ENCODE data around the gene PDE3A. TPM values are rescaled to one million over a fixed set of nuclear protein-coding genes. Genes with fewer than 3 reads are reported as not detected.

PDE3A gene
- total and polyA plus RNA-seq, 2 of the 4 experiments (the other 2 are of a cell fraction), result 0.09 to 0.18 TPM

DNA sequence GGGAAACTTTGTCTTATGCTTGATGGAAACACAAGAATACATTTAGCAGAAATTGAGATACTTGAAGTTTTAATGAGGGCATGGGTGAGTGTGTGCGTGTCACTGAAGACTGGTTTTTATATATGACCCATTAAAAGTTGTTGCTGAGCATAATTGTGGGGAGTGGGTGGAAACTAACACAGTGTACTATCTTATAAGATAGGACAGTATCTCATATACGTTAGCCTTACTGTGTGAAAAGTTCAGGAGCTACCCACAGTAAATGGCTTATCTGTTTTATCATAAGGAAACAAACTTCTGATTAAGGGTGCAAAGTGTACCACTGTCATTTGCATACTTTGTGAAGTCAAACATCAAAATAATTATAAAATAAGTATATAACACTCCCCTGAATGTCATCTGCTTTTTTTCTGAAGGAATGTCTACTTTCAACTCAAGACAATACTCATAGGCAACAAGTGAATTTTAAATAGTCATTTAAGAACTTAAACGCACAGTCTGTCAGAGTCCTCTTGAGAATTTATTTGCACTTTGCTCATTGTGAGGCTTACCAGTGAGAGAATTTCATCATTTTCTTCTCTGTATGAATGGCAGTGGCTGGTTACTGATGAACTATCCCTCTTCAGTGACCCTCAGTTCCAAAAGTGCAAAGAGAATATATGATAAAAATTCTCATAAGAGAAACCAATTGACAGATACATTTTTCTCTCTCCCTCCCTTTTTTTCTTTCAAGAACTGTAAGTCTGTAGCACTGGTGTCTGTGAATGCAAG, 4.2 kb downstream of the PDE3A start:
- H3K36me3 ChIP-seq (ENCODE audit: control insufficient read depth, insufficient read depth, low read length), result no peaks in the 10 kb centered on the region
- H4K5ac ChIP-seq (ENCODE audit: low read depth, low read length), result no peak overlapping the region
- DNase-seq (no peak), ATAC-seq (ENCODE audit: low read depth) (no peak)
- H2BK120ac ChIP-seq (ENCODE audit: low read depth, low read length), result no peak overlapping the region
- no peak overlapping the region for H4K91ac ChIP-seq (ENCODE audit: insufficient read depth, low read depth, low read length)
- H3K79me1 ChIP-seq (ENCODE audit: low read depth in 1 of 2, low read length in 2 of 2), result no peaks in the 10 kb centered on the region
- H2AK5ac ChIP-seq (ENCODE audit: low read depth, low read length), result no peak overlapping the region
- in situ Hi-C loops (cut with MboI; ENCODE audit: low sequenced_read_pairs) (loop anchor here (10.0 kb wide), 1 partner anchor 458 kb away; no protein-coding TSS in a partner anchor), dilution Hi-C loops (cut with HindIII; ENCODE audit: low sequenced_read_pairs, unreplicated experiment) (no loop called here), intact Hi-C loops (cut with micrococcal nuclease) (no loop called here)
- no peaks in the 10 kb centered on the region for H3K9me1 ChIP-seq (ENCODE audit: insufficient read depth, low read length)
- H3K4me3 ChIP-seq (ENCODE audit: insufficient read depth, low read depth, low read length), result no peak overlapping the region
- H3K23ac ChIP-seq (ENCODE audit: low read depth, low read length), result no peak overlapping the region
- CTCF ChIA-PET, result no interaction called here
- no peak overlapping the region for H3K18ac ChIP-seq (ENCODE audit: low read depth, low read length)
- TF ChIP-seq BHLHE40 (IDR thresholded peaks at IDR 0.05; ENCODE audit: low read depth, low read length) (no peak), NFE2L2 (IDR thresholded peaks at IDR 0.05; ENCODE audit: low read depth, low read length) (no peak), CHD1 (IDR thresholded peaks at IDR 0.05; ENCODE audit: low read depth, low read length) (no peak), FOS (IDR thresholded peaks at IDR 0.05; ENCODE audit: low read depth, low read length) (no peak), RAD21 (IDR thresholded peaks at IDR 0.05; ENCODE audit: low read length) (no peak), RFX5 (IDR thresholded peaks at IDR 0.05; ENCODE audit: low read depth, low read length) (no peak), MXI1 (IDR thresholded peaks at IDR 0.05; ENCODE audit: borderline replicate concordance, low read depth, low read length) (no peak), SMC3 (IDR thresholded peaks at IDR 0.05; ENCODE audit: low read depth, low read length) (no peak), CEBPB (IDR thresholded peaks at IDR 0.05; ENCODE audit: low read depth, low read length) (no peak), MAZ (IDR thresholded peaks at IDR 0.05; ENCODE audit: borderline replicate concordance, low read depth, low read length) (no peak), RCOR1 (IDR thresholded peaks at IDR 0.05; ENCODE audit: insufficient replicate concordance, low read length) (no peak), POLR2A (IDR thresholded peaks at IDR 0.05; ENCODE audit: low read depth, low read length) (no peak), MAFK (IDR thresholded peaks at IDR 0.05; ENCODE audit: low read depth, low read length) (no peak)
- TF ChIP-seq, protein P1, sequence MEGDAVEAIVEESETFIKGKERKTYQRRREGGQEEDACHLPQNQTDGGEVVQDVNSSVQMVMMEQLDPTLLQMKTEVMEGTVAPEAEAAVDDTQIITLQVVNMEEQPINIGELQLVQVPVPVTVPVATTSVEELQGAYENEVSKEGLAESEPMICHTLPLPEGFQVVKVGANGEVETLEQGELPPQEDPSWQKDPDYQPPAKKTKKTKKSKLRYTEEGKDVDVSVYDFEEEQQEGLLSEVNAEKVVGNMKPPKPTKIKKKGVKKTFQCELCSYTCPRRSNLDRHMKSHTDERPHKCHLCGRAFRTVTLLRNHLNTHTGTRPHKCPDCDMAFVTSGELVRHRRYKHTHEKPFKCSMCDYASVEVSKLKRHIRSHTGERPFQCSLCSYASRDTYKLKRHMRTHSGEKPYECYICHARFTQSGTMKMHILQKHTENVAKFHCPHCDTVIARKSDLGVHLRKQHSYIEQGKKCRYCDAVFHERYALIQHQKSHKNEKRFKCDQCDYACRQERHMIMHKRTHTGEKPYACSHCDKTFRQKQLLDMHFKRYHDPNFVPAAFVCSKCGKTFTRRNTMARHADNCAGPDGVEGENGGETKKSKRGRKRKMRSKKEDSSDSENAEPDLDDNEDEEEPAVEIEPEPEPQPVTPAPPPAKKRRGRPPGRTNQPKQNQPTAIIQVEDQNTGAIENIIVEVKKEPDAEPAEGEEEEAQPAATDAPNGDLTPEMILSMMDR (conservative IDR thresholded peaks at IDR 0.05; ENCODE audit: low read depth, low read length), result no peak
- TF ChIP-seq, protein P2, sequence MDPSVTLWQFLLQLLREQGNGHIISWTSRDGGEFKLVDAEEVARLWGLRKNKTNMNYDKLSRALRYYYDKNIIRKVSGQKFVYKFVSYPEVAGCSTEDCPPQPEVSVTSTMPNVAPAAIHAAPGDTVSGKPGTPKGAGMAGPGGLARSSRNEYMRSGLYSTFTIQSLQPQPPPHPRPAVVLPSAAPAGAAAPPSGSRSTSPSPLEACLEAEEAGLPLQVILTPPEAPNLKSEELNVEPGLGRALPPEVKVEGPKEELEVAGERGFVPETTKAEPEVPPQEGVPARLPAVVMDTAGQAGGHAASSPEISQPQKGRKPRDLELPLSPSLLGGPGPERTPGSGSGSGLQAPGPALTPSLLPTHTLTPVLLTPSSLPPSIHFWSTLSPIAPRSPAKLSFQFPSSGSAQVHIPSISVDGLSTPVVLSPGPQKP (IDR thresholded peaks at IDR 0.05; ENCODE audit: borderline replicate concordance, low read depth, low read length), result no peak
- TF ChIP-seq, protein P3, sequence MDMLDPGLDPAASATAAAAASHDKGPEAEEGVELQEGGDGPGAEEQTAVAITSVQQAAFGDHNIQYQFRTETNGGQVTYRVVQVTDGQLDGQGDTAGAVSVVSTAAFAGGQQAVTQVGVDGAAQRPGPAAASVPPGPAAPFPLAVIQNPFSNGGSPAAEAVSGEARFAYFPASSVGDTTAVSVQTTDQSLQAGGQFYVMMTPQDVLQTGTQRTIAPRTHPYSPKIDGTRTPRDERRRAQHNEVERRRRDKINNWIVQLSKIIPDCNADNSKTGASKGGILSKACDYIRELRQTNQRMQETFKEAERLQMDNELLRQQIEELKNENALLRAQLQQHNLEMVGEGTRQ (IDR thresholded peaks at IDR 0.05; ENCODE audit: low read depth, low read length), result no peak
- H3K27ac ChIP-seq (ENCODE audit: insufficient read depth, low read length), result no peak overlapping the region
- no peak overlapping the region for H2BK20ac ChIP-seq (ENCODE audit: low read depth, low read length)
- no peaks in the 10 kb centered on the region for H3K4me1 ChIP-seq (ENCODE audit: control insufficient read depth, insufficient read depth, low read length)
- no peaks in the 10 kb centered on the region for H3K9me3 ChIP-seq (ENCODE audit: control insufficient read depth, insufficient read depth, low read length)
- H4K8ac ChIP-seq (ENCODE audit: low read depth in 2 of 2, low read length in 2 of 2), result no peak overlapping the region
- BruUV-seq (replicated peaks), result no TSS peak
- H3K56ac ChIP-seq (ENCODE audit: extremely low read depth, insufficient read depth, low read length), result no peak overlapping the region
- WGBS, 2 experiments (ENCODE audit: extremely low coverage in 2 of 2, insufficient read length in 1 of 2), result no CpG with 5 or more reads among the region's 3 CpGs
- H3K27me3 ChIP-seq (ENCODE audit: control insufficient read depth, insufficient read depth, low read length), result no peaks in the 10 kb centered on the region
- H2BK15ac ChIP-seq (ENCODE audit: low read depth, low read length), result no peak overlapping the region
- H3K9ac ChIP-seq (ENCODE audit: low read depth, low read length), result no peak overlapping the region
- H4K20me1 ChIP-seq (ENCODE audit: insufficient read depth, low read length), result no peaks in the 10 kb centered on the region
- POLR2A ChIA-PET (ENCODE audit: unreplicated experiment), result no interaction called here
- no peak overlapping the region for H3K4me2 ChIP-seq (ENCODE audit: low read depth, low read length)
- H3K4ac ChIP-seq (ENCODE audit: low read depth, low read length), result no peak overlapping the region
- H2AK9ac ChIP-seq (replicated peaks; ENCODE audit: low read depth, low read length, poor library complexity), result no peak overlapping the region
- no peak overlapping the region for H3K14ac ChIP-seq (replicated peaks; ENCODE audit: low read depth, low read length)
- no peak overlapping the region for H2BK5ac ChIP-seq (ENCODE audit: low read depth, low read length, poor library complexity, severe bottlenecking)
- no peak overlapping the region for H2AFZ ChIP-seq (replicated peaks; ENCODE audit: low read length, poor library complexity)

Data from IMR-90 (cell line).